Stimulated activated CD8-positive, alpha-beta memory T cell treated with anti-CD3 and anti-CD28 coated beads, Interleukin-7, amount 100 ng/mL, for 48 hours (primary cell): Measurements from ENCODE around the gene STK17A.

Experiments
- DNase-seq, 2 donors: peaks; one replicate each; pipeline ENCODE4 v3.0.0-alpha.2; 2020; ENCODE audit warnings: low read depth in 1 of 2; ENCODE audit errors: extremely low read depth in 1 of 2

Gene STK17A

DNA sequence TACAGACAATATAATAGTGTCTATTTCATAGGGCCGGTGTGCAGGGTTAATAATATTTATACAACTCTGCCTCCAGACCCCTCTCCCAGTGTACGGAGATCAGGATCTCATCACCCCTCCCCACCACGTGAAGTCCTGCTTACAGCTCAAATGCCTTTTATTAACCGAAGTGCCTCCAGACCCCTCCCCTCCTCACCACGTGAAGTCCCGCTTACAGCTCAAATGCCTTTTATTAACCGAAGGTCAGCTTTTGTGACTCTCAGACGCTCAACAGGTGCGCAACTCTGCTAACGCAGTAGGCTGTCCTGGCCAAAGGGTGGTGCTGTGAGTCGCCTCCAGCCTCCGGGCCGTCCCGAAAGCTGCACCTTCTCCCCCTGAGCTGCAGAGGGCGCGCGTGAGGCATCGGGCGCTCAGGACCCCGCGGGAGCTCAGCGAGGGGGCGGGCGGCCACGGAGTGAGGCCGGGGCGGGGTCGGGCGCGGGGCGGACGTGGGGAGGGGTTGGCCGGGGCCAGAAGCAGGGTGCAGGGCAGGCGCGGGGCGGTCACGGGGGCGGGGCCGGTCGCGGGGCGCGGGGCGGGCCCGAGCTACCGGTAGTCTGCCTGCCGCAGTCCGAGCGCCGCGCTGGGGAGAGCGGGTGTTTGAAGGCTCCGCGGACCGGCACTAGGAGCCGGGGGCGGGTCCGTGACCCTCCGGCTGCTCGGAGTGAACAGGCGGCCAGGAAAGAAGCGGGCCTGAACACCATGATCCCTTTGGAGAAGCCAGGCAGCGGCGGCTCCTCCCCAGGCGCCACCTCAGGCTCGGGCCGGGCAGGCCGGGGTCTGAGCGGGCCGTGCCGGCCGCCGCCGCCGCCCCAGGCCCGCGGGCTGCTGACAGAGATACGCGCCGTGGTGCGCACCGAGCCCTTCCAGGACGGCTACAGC is at the start of gene STK17A:
Gene STK17A (plus strand): TSS at position 606 of the 921 bp plus-strand sequence. CDS start 136 bp downstream, at position 742.
- peak; percentile 80 to 88 for DNase-seq

DNA sequence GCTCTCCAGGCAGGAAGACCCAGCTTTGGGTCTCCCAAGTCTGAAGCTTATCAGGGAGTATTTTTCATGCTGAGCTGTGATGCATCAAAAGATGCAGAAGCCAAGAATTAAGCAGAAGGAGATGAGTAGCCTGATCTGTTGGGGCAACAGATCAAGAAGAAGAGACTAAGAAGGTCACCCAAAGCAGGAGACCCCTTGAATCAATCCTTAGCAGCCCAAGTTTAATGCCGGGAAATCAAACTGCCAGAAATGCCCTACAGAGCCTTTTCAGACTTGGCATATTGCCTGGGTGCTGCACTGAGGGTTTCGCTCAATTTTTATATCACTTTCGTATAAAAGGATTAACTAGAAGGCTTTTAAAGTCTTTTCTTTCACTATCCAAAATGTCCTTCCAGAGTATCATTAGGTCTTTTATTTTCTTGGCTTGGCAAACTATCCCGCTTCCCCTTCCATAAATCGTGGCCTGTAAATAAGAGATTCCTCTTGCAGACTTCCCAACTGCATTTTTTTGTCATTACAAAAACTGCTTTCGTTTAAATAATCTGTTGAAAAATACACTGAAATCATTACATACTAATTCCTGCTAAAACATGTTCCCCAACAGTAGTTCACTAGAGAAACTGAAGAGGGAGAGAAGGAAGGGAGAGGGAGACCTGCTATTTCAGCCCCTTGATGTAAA is 49.0 kb upstream of the STK17A start:
- no peak for DNase-seq

DNA sequence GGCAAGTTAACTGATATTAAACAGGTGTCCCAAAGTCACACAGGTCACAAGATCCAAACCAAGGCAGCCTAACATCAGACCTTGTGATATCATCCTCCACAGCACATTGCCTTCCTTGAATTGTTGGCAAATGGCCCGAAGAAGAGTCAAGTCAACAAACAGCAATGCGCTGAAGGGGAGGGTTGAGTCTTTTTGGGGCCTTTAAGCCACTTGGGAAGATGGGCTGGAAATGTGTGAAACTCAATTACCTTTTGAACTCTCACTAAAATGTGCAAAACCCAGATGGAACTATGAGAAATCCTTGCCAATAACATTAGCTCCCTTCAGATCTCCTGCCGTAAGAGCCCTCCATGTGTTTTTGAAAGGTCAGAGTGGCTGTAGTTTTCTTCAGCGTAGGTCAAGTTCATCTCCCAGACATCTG is 47.9 kb upstream of the STK17A start:
- no peak for DNase-seq

DNA sequence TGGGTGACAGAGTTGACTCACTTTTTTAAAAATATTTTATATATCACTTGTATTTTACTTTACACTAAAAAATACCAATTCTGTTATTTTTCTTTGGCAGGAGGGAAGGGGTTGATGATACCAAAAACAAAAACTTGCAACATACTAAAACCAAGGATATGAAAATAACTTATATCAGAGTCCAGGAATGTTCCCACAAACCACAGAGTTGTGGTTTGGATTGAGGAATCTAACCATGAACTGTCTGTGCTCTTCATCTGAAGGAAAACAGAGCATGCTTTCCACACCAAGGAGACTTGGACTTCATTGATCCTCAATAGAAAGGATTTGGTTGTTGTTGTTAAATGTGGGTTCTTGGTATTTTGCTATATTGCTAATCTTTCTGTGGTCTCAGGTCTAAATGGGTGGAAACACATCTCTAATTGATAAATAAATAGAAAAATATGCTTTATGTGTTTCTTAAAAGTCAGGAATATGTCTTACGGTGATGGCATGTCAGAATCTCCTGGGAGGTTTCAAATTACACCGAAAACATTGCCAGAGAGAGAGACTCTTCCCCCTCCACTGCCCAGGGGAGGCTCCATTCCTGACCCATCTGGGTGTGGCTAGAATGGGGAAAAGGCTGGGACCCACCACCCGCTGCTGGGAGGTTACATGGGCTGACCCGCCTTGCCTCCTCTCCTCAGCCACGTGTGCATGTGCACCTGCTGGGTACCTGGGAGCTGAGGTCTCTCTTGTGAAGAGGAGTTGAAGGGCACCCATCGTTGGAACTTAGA is 46.9 kb upstream of the STK17A start:
- DNase-seq, result no peak

DNA sequence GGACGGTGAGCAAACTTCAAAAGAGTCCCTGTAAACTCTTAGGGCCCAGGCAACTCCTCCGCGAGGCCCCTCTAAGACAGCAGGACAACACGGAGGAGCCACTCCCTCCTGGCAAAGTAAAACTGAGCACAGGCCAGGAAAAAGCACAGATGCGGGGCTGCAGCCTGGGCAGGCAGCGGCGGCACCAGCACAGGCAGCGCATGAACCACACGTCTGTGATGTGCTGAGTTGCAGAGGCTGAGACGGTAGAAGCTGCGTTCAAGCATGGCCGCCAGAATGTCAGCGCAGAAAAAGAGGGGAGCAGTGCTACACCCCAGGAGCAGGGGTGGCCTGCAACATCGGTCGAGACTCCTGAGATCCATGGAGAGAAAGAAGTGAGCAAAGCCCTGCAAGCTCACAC is 46.1 kb upstream of the STK17A start:
- no peak for DNase-seq

DNA sequence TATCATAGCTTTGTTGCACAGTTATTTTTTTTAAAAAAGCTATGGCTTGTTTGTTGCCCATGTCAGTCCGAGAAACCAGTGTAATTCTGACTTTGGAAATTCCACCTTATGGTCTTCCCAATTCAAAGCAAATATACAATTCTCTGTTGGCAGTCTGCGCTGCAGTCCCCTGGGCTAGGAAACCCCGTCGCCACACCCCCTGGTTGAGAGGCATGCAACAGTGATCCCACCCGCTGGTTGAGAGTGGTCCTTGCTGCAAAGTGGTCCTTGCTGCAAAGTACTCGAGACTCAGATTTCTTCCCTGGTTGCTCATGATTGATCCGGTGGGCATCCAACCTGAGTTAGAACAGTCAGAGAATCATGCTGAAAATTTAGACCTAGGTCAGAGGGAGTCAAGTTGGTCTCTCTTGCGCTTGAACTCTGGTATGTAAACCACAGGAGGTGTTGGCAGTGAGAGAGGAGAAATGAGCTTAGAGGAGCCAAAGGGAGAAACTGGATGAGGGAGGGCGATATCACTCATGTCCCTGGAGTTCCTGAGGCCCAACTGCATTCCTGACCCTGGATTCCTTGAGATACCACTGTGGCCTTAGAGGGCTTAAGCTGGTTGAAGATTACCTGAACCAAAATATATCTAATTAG is 45.0 kb upstream of the STK17A start:
- DNase-seq, result no peak

DNA sequence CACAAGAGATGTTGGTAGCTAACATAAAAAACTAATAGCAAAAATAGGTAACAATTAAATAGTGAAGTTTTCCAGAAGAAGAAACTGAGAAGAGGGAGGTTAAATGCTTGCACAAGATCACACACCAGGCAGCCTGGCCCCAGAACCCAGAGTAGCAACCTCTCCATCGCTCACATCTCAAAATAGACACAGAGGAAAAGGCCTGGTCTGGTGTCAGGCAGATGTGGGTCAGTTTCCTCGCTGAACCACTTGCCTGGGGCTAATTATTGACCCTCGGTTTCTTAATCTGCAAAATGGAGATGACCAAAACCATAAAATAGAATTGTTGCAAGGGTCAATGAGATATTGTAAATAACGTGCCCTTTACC is 44.5 kb upstream of the STK17A start:
- no peak for DNase-seq

DNA sequence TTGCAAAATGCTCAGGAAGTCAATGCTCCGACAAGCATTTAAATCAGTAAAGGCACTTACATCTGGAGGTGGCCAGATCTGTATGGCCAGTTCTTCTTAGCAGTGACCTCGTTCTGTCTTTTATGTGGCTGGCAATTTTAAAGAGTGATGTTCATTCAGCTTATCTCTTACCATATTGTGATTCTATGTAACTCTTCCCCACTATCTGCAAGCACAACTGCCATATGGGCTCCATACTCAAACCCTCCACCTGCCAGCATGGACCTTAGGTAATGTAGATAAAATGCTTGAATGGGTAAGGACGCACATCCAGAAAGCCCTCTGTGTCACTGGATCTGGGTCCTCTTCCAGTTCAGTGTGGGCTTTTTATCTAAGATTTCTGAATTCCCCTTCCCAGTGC is 42.4 kb upstream of the STK17A start:
- no peak for DNase-seq

DNA sequence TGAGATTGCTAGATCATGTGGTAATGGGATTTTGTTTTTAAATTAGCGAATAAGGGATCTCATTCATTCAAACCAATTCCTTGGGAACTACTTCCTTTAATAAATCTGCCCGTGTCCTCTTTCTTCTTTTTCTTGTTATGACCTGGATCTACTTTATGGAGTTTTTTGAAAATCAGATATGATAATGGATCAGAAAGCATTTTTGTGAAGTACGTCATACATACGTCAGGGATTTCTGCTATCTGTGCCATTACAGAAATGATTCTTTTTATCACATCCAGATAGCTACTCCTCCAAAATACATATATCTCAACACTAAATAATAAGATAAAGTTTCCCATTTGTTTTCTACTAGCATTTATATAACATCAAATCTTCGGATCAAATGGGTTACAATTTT is 40.2 kb upstream of the STK17A start:
- DNase-seq, result no peak

DNA sequence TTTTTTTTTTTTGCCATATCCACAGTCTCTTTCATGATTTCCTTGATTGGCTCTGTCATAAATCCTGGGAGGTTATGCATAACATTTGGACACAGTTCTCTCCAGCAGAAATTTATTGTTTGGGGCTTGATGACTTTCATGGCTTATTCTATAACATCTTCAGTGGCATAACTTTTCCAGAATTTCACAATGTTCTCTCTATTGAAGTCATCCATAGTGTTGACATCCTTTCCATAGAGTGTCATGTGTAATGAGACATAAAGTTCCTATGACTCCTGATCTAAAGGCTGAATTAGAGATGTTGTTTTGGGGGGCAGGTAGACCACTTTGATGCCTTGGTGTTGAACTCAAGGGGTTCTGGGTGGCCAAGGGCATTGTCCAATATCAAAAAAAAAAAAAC is 36.7 kb upstream of the STK17A start:
- no peak for DNase-seq

DNA sequence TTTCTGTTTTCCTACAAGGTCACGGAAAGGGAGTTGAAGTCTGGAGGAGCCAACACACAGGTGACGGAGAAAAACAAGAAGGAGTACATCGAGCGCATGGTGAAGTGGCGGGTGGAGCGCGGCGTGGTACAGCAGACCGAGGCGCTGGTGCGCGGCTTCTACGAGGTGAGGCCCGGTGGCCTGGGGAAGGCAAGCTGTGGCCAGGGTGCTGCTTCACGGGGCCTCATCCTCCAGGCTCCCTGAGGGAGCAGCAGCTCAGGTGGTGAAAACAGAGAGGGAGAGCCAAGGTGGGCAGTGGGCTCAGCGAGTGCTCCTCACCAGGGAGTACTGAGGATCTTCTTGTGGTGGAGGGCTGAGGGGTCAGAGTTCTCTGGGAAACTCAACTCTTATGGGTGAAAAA is 32.5 kb upstream of the STK17A start:
- DNase-seq, result no peak

DNA sequence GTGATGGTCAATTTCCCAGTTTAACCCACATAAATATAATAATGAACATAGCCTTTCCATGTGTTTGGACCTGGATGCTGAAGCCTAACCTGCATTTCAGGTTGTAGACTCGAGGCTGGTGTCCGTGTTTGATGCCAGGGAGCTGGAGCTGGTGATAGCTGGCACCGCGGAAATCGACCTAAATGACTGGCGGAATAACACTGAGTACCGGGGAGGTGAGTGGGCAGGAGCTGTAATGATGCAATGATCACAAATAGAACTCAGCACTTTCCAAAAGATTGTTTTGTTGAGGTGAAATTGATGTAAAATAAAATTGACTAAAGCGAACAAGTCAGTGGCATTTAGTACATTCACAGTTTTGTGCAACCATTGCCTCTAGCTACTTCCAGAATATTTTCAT is 30.8 kb upstream of the STK17A start:
- DNase-seq, result no peak

DNA sequence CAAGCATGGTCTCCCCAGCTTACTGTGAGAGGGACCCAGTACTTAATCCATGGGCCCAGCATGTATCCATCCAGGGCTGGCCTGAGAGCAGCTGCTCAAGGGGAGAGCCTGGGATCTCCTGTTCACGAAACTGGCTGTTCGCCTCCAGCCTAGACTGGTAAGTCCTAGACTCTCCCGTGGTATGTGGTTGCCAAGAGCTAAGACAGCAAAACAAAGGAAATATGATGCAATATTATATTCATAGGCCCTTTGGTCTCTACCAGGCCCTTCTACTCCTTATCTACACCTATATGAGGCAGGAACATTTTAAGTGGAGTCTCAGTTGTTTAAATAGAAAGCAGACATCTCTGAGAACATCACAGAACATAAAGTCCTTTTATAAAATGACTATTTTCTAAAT is 28.9 kb upstream of the STK17A start:
- no peak for DNase-seq

DNA sequence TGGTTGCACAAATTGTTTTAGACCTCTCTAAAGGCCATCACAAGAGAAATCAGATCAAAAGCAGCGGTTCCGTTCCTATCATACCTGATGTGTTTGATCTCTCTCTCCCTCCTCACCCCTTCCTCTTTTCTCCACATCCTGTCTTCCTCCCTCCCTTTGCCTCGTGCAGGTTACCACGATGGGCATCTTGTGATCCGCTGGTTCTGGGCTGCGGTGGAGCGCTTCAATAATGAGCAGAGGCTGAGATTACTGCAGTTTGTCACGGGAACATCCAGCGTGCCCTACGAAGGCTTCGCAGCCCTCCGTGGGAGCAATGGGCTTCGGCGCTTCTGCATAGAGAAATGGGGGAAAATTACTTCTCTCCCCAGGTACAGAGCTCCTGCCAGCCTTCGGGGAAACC is 28.5 kb upstream of the STK17A start:
- no peak for DNase-seq

DNA sequence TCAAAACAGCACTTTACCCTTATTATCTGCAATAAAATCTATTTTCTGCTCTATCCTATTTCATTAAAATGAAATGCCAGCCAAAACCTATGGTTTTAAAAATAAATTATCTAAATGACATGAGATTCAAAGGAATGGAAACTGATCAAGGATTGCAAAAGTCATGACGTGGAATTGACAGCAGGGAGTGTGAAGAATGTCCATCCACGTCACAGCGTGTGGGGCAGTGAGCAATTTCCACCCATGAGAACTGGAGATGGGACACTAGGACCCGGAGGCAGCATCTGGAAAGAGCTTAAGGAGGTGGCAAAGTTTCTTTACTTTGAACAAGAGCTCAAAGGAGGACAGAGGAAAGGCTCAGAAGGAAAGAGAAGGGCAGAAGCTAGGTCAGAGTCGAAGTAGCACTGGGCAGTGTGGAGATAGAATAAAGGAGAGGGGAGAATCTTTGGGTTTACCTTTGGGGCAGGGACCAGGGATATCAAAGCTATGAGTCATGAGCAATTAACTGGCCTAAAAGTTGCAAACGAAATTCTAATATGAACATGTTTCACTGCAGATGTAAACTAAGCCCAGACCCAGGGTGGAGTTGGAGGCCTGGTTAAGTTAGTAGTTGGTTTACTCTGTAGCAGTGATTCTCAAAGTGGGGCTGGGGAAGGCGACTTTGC is 24.9 kb upstream of the STK17A start:
- DNase-seq, result no peak

DNA sequence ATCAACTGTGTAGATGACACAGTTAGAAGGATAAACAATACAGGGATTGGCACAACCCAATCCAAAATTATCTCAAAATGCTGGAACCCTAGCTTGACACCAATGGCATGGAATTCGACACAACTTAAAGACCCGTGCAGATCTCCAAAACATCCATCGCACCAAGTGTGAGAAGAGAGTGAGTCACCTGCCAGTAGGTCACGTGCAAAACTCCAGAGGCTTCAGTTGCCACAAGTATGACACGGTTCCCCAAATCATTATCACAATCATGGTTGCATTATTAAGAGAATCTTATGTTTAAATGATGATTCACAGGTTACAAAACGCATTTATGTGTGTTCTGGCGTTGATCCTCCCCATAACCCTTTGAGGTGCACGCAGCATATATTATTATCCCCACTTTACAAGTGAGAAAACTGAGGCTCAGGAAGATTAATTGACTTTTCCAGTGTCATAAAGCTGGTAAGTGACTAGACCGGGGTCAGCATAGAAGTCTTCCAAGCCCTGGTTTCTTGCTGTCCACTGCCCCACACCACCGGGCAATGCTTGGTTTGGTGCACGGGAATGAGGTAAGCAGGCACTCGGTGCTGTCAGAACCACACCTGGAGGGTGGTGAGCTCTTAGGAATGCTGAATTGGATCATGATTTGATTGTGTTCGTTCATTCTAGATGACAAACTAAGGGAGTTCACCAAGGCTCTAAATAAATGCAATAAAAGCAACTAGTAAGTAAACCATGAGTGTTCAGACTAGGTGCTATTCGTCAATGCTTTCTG is 23.6 kb upstream of the STK17A start:
- no peak for DNase-seq

DNA sequence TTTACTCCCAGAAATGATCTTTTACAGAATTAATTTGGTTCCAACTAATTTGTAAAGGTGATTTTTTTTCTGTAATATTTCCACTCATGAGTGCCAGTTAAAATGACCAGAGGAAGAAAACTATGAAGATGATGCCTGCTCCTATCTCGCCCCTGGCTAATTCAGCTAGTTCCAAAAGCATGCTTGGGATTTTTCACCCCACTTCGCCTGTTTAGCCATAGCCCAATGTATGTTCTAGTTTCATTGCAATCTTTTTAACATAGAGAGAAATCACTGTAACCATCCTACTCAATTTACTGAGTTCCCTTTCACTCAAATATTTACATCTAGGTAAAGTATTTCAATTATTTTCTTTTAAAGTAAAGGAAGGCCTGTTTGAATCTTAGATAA is 23.0 kb upstream of the STK17A start:
- no peak for DNase-seq

DNA sequence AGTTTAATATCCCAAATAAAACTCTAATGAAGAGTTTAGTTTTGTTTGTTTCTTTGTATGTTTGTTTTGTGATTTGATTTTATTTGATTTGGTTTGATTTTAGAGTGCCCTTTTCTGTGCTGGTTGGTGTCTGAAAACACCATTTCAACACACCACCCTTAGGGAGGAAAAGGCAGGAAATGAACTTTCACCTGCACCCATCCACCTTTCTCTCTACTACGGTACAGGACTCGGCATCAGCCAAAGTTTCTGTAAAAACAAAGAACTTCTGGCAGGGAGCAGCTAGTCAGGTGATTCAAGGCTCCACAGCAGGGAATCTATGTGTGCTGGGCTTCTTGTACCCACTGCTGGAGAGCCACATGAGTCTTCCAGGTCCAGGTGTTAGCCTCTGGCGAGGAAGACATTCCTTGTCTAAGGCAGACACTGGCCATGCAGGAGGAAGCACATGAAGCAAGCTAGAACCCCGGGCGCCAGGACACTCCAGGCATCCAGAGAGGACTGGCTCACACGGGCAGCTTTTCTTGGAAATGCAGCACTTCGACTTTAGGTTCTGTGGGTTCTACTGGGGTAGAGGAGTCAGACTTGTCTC is 22.1 kb upstream of the STK17A start:
- no peak for DNase-seq

DNA sequence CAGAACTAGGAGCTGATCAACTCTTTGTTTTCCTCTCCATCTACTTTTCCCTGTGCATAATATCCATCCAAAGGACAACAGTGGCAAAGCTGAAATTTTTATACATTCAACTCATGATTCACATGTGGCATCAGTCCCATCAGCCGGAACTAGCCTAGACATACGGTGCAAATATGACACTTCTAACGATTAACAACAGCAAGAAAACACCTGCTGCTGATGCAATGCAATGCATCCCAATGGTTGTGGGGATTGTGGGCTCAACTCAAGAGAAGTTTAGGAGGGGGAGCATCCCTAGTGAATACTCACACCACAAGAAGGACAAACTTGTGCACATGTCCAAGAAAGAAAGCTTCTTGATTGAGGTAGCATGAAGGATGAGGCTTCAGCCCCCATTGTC is 20.5 kb upstream of the STK17A start:
- no peak for DNase-seq
